ENCODE results near the gene AP2A1. TPM values are rescaled to one million over a fixed set of nuclear protein-coding genes. Genes with fewer than 3 reads are reported as not detected.
A peak's percentile ranks its signal among the peaks of the same experiment; 100 is the strongest.

AP2A1 gene
- total RNA-seq, result 108 TPM in 2 replicates
- 113 and 114 TPM in 2 replicates for polyA plus RNA-seq
- polyA plus RNA-seq (2011; cell fraction: cytosol; rRNA removed), result 80.4 and 101 TPM in 2 replicates
- 97.8 TPM in 2 replicates for polyA plus RNA-seq (2011; cell fraction: nucleus; rRNA removed)
- 75.0 and 114 TPM in 2 replicates for polyA plus RNA-seq (2012)
- 104 and 122 TPM in 2 replicates for polyA minus RNA-seq
- 80.2 TPM for polyA minus RNA-seq (2011; cell fraction: cytosol; rRNA and poly(A)+ RNA removed)
- 45.7 and 60.4 TPM in 2 replicates for polyA minus RNA-seq (2011; cell fraction: nucleus; rRNA and poly(A)+ RNA removed)
- Bru-seq, nascent RNA, result percentile 57 among the genes with signal in this experiment
- percentile 85 among the genes with signal in this experiment for BruChase-seq, experiment 1, labeled RNA remaining after a 6-hour chase
- BruChase-seq, experiment 2, labeled RNA remaining after a 2-hour chase, result percentile 72 among the genes with signal in this experiment
- long read RNA-seq, transcript AP2A1-201 (23 exons, 3,388 nt), result major isoform, 53 of 165 reads
- long read RNA-seq, transcript AP2A1-208 (1 exons, 2,238 nt), result minor isoform, 11 of 165 reads
- long read RNA-seq, partial matches to known transcripts, result 93 of 165 reads
- long read RNA-seq, other reads (novel, unspliced or antisense), result 8 of 165 reads

GRCh38 chr19:49766930-49767299, at the start of gene AP2A1:
Gene AP2A1, plus strand, starts transcription at chr19:49767001. Its CDS starts 133 bp downstream, at chr19:49767134.
- FAIRE-seq (no peak), DNase-seq (ENCODE audit: low read depth, low spot score) (no peak)
- BruUV-seq (replicated peaks), result no TSS peak
- H3K79me2 ChIP-seq (ENCODE audit: control insufficient read depth, insufficient read depth, low read length), result peaks cover 36% of the 10 kb centered on the region
- no peaks in the 10 kb centered on the region for H3K27me3 ChIP-seq (ENCODE audit: control insufficient read depth in 2 of 2, insufficient read depth in 2 of 2, low read length in 2 of 2)
- peak within 1 kb of the TSS; percentile 62 for H3K27ac ChIP-seq (ENCODE audit: insufficient read depth, low read depth, low read length)
- peak within 1 kb of the TSS; percentile 83 for H2AFZ ChIP-seq (ENCODE audit: low read depth, low read length)
- TF ChIP-seq POLR2AphosphoS5 (IDR thresholded peaks at IDR 0.05; ENCODE audit: insufficient read depth, low read depth, low read length) (peak; percentile 44), GATA2 (IDR thresholded peaks at IDR 0.05; ENCODE audit: insufficient read depth, insufficient read length, low read depth, low read length) (no peak), POLR2A (IDR thresholded peaks at IDR 0.05; ENCODE audit: low read depth, low read length) (peak; percentile 45)
- no peaks in the 10 kb centered on the region for H3K36me3 ChIP-seq (ENCODE audit: control insufficient read depth in 2 of 2, extremely low read depth in 1 of 2, insufficient read depth in 2 of 2, low read length in 2 of 2)
- H4K20me1 ChIP-seq (replicated peaks; ENCODE audit: control insufficient read depth, extremely low read depth, insufficient read depth, low read length), result no peaks in the 10 kb centered on the region
- no peaks in the 10 kb centered on the region for H3K9me3 ChIP-seq (replicated peaks; ENCODE audit: control insufficient read depth, insufficient read depth, low read length)
- ChIA-PET POLR2A (interaction anchor here (0.6 to 1.1 kb wide), 3 partner anchors 34 to 127 kb away, joined by 3 to 5 read pairs (median 3); partner anchors contain the start of gene RRAS), CTCF (interaction anchor here (0.9 to 1.0 kb wide), 3 partner anchors 12 to 49 kb away, joined by 3 to 4 read pairs (median 3); no protein-coding TSS in a partner anchor)
- H3K9me1 ChIP-seq (replicated peaks; ENCODE audit: control insufficient read depth, extremely low read depth, insufficient read depth, low read length), result no peaks in the 10 kb centered on the region
- peaks cover 12% of the 10 kb centered on the region for H3K4me1 ChIP-seq (ENCODE audit: control insufficient read depth, extremely low read depth, insufficient read depth, low read length)
- intact Hi-C loops (cut with micrococcal nuclease), result loop anchor here (1.0 to 2.0 kb wide), 9 partner anchors 42 to 127 kb away; partner anchors contain the start of genes AKT1S1, CPT1C, FUZ and PNKP
- peak within 1 kb of the TSS; percentile 93 for H3K9ac ChIP-seq (replicated peaks; ENCODE audit: extremely low read depth, insufficient read depth, low read length)
- dilution Hi-C loops (cut with MboI; ENCODE audit: extremely low pct_ligation_motif_present, low sequenced_read_pairs), result no loop called here
- peak within 1 kb of the TSS; percentile 93 for H3K4me2 ChIP-seq (ENCODE audit: insufficient read depth, low read length)
- H3K4me3 ChIP-seq (replicated peaks in 1 of 3; ENCODE audit: insufficient read depth in 1 of 3, low read depth in 1 of 3, low read length in 3 of 3), result peak within 1 kb of the TSS; percentile 94 to 99 (median 97)

- no peak for FAIRE-seq
- no TSS peak for BruUV-seq (replicated peaks)
- dilution Hi-C loops (cut with MboI; ENCODE audit: extremely low pct_ligation_motif_present, low sequenced_read_pairs), result no loop called here
- Histone ChIP-seq H3K9ac (replicated peaks; ENCODE audit: extremely low read depth, insufficient read depth, low read length) (no peak overlapping the region), H3K9me1 (replicated peaks; ENCODE audit: control insufficient read depth, extremely low read depth, insufficient read depth, low read length) (no peaks in the 10 kb centered on the region), H3K9me3 (replicated peaks; ENCODE audit: control insufficient read depth, insufficient read depth, low read length) (no peaks in the 10 kb centered on the region), H3K4me1 (ENCODE audit: control insufficient read depth, extremely low read depth, insufficient read depth, low read length) (no peaks in the 10 kb centered on the region), H3K79me2 (ENCODE audit: control insufficient read depth, insufficient read depth, low read length) (no peaks in the 10 kb centered on the region), H3K4me3 (replicated peaks in 1 of 3; ENCODE audit: insufficient read depth in 1 of 3, low read depth in 1 of 3, low read length in 3 of 3) (no peak overlapping the region), H4K20me1 (replicated peaks; ENCODE audit: control insufficient read depth, extremely low read depth, insufficient read depth, low read length) (no peaks in the 10 kb centered on the region), H3K4me2 (ENCODE audit: insufficient read depth, low read length) (no peak overlapping the region), H3K27me3 (ENCODE audit: control insufficient read depth in 2 of 2, insufficient read depth in 2 of 2, low read length in 2 of 2) (no peaks in the 10 kb centered on the region), H3K36me3 (ENCODE audit: control insufficient read depth in 2 of 2, extremely low read depth in 1 of 2, insufficient read depth in 2 of 2, low read length in 2 of 2) (peaks cover 0 to 1% of the 10 kb centered on the region in 2 experiments), H2AFZ (ENCODE audit: low read depth, low read length) (no peak overlapping the region), H3K27ac (ENCODE audit: insufficient read depth, low read depth, low read length) (no peak overlapping the region)
- DNase-seq (ENCODE audit: low read depth, low spot score), result no peak
- TF ChIP-seq GATA2 (IDR thresholded peaks at IDR 0.05; ENCODE audit: insufficient read depth, insufficient read length, low read depth, low read length) (no peak), MAX (IDR thresholded peaks at IDR 0.05; ENCODE audit: insufficient read depth, insufficient read length) (no peak), CTCF (IDR thresholded peaks at IDR 0.05; ENCODE audit: extremely low read depth in 1 of 2, insufficient read depth in 1 of 2, low read depth in 1 of 2, low read length in 2 of 2) (no peak), POLR2A (IDR thresholded peaks at IDR 0.05; ENCODE audit: low read depth, low read length) (no peak), MYC (IDR thresholded peaks at IDR 0.05; ENCODE audit: low read depth, low read length) (no peak), FOS (IDR thresholded peaks at IDR 0.05; ENCODE audit: borderline replicate concordance, insufficient read depth, low read length) (no peak), POLR2AphosphoS5 (IDR thresholded peaks at IDR 0.05; ENCODE audit: insufficient read depth, low read depth, low read length) (no peak), JUN (IDR thresholded peaks at IDR 0.05; ENCODE audit: borderline replicate concordance, insufficient read depth, insufficient read length, low read depth) (no peak), EZH2 (IDR thresholded peaks at IDR 0.05; ENCODE audit: borderline replicate concordance, low read depth, low read length, severe bottlenecking) (no peak)
- ChIA-PET CTCF (interaction anchor here (0.9 to 2.1 kb wide), 6 partner anchors 9 to 38 kb away, joined by 4 to 9 read pairs (median 6); no protein-coding TSS in a partner anchor), POLR2A (no interaction called here)
- intact Hi-C loops (cut with micrococcal nuclease), result no loop called here
Measured at GRCh38 chr19:49718511-49718910, 48.3 kb upstream of the AP2A1 start.
